ENCODE data around the gene HOMEZ. TPM values are rescaled to one million over a fixed set of nuclear protein-coding genes. Genes with fewer than 3 reads are reported as not detected.
"Not testable (repeated sequence)": the region's sequence is repeated elsewhere in the genome, so short reads cannot be mapped to it uniquely, and the experiment has no call there.

HOMEZ gene
- total RNA-seq, 1 donor from 2014 or later, result 21.0 TPM

- Histone ChIP-seq H3K27ac (no peak overlapping the region), H3K36me3 (no peaks in the 10 kb centered on the region), H3K4me2 (no peak overlapping the region), H2AFZ (replicated peaks) (no peak overlapping the region), H3K4me1 (no peaks in the 10 kb centered on the region), H4K20me1 (ENCODE audit: low read depth) (no peaks in the 10 kb centered on the region), H3K9ac (no peak overlapping the region), H3F3A (ENCODE audit: low read depth) (peaks cover 18% of the 10 kb centered on the region), H3K27me3 (peaks cover 20% of the 10 kb centered on the region), H3K79me2 (ENCODE audit: low read depth) (no peaks in the 10 kb centered on the region), H3K4me3 (no peak overlapping the region), H3K9me3 (ENCODE audit: low read depth) (no peaks in the 10 kb centered on the region)
- Mint-ChIP-seq H3K4me1 (no peaks in the 10 kb centered on the region), H3K36me3 (peaks cover 1% of the 10 kb centered on the region), H3K27me3 (ENCODE audit: insufficient read depth, low read depth) (peaks cover 2% of the 10 kb centered on the region), H3K4me3 (no peak overlapping the region), H3K9me3 (no peaks in the 10 kb centered on the region), H3K27ac (no peak overlapping the region)
- TF ChIP-seq CTCF (IDR thresholded peaks at IDR 0.05), result no peak
- no peak for DNase-seq (ENCODE audit: low spot score)
These were observed 16.7 kb downstream of the HOMEZ start for GRCh38 chr14:23269193-23269592.

- DNase-seq (ENCODE audit: low spot score); H3K9me3 Mint-ChIP-seq; H3K79me2 ChIP-seq (ENCODE audit: low read depth); H3K27ac ChIP-seq; H4K20me1 ChIP-seq (ENCODE audit: low read depth); H3K4me1 Mint-ChIP-seq; H3K4me3 ChIP-seq; H3K9me3 ChIP-seq (ENCODE audit: low read depth); H3K4me3 Mint-ChIP-seq; H3F3A ChIP-seq (ENCODE audit: low read depth); H3K36me3 Mint-ChIP-seq; H3K27me3 Mint-ChIP-seq (ENCODE audit: insufficient read depth, low read depth); H3K4me2 ChIP-seq; H3K27ac Mint-ChIP-seq; H3K36me3 ChIP-seq; H3K9ac ChIP-seq; H3K27me3 ChIP-seq; H3K4me1 ChIP-seq: not testable (repeated sequence)
- peak overlapping the region; percentile 79 for H2AFZ ChIP-seq (replicated peaks)
These were observed 25.1 kb downstream of the HOMEZ start for GRCh38 chr14:23260849-23261248.

DNA sequence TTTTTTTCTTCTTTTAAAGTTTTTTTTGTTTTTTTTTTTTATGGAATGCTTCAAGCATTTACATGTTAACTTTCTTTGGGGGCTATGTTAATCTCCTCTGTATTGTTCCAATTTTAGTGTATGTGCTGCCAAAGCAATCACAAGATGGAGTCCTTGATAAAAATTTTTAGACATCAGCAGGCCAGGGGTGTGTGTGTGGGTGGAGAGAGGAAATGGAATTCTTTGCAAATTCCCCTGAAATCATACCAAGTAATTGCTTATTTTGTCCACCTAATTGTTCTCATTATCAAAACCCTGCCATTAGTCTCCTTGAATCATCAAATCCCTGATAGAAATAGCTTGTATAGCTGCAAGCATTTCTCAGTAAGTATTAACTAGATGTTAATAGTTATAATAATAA is 26.5 kb downstream of the HOMEZ start:
- Mint-ChIP-seq H3K9me3 (no peaks in the 10 kb centered on the region), H3K27ac (no peak overlapping the region), H3K4me1 (no peaks in the 10 kb centered on the region), H3K4me3 (no peak overlapping the region), H3K27me3 (ENCODE audit: insufficient read depth, low read depth) (peaks cover 4% of the 10 kb centered on the region), H3K36me3 (no peaks in the 10 kb centered on the region)
- Histone ChIP-seq H3K27ac (no peak overlapping the region), H2AFZ (replicated peaks) (no peak overlapping the region), H3K4me3 (no peak overlapping the region), H3K9me3 (ENCODE audit: low read depth) (no peaks in the 10 kb centered on the region), H3K36me3 (no peaks in the 10 kb centered on the region), H3K79me2 (ENCODE audit: low read depth) (no peaks in the 10 kb centered on the region), H3K4me2 (no peak overlapping the region), H4K20me1 (ENCODE audit: low read depth) (no peaks in the 10 kb centered on the region), H3K9ac (no peak overlapping the region), H3F3A (ENCODE audit: low read depth) (peaks cover 5% of the 10 kb centered on the region), H3K4me1 (no peaks in the 10 kb centered on the region), H3K27me3 (no peaks in the 10 kb centered on the region)
- no peak for TF ChIP-seq EZH2 (IDR thresholded peaks at IDR 0.05)
- no peak for TF ChIP-seq CTCF (IDR thresholded peaks at IDR 0.05)
- TF ChIP-seq EZH2phosphoT487 (IDR thresholded peaks at IDR 0.05), result no peak
- no peak for DNase-seq (ENCODE audit: low spot score)

- Histone ChIP-seq H3K27ac (no peak overlapping the region), H2AFZ (replicated peaks) (no peak overlapping the region), H3K4me2 (no peak overlapping the region), H3F3A (ENCODE audit: low read depth) (peaks cover 5% of the 10 kb centered on the region), H3K4me1 (no peaks in the 10 kb centered on the region), H3K79me2 (ENCODE audit: low read depth) (no peaks in the 10 kb centered on the region), H3K27me3 (no peaks in the 10 kb centered on the region), H4K20me1 (ENCODE audit: low read depth) (no peaks in the 10 kb centered on the region), H3K4me3 (no peak overlapping the region), H3K36me3 (no peaks in the 10 kb centered on the region), H3K9ac (no peak overlapping the region), H3K9me3 (ENCODE audit: low read depth) (no peaks in the 10 kb centered on the region)
- Mint-ChIP-seq H3K9me3 (no peaks in the 10 kb centered on the region), H3K27me3 (ENCODE audit: insufficient read depth, low read depth) (peaks cover 4% of the 10 kb centered on the region), H3K27ac (no peak overlapping the region), H3K4me1 (no peaks in the 10 kb centered on the region), H3K36me3 (no peaks in the 10 kb centered on the region), H3K4me3 (no peak overlapping the region)
- no peak for DNase-seq (ENCODE audit: low spot score)
- TF ChIP-seq EZH2 (IDR thresholded peaks at IDR 0.05), result no peak
- no peak for TF ChIP-seq CTCF (IDR thresholded peaks at IDR 0.05)
- TF ChIP-seq EZH2phosphoT487 (IDR thresholded peaks at IDR 0.05), result no peak
These were observed 27.7 kb downstream of the HOMEZ start for GRCh38 chr14:23258256-23258655.
